Brain microvascular endothelial cell (primary cell): ENCODE data around the gene SRF.

Source experiments
- DNase-seq: peaks from one replicate; pipeline ENCODE4 v3.0.0-alpha.2; 2020
- H3K27ac ChIP-seq: fragments of 250-450 bp; sonication (Bioruptor Pico); 2 replicates; pipeline ENCODE4 v1.5.1; 2020; ENCODE audit warnings: mild to moderate bottlenecking, moderate library complexity
- H3K27me3 ChIP-seq: fragments of 250-450 bp; sonication (Bioruptor Pico); replicated peaks from 2 replicates; pipeline ENCODE4 v1.5.1; 2020; ENCODE audit warnings: mild to moderate bottlenecking
- H3K36me3 ChIP-seq: fragments of 250-450 bp; sonication (Bioruptor Pico); replicated peaks from 2 replicates; pipeline ENCODE4 v1.5.1; 2020; ENCODE audit warnings: mild to moderate bottlenecking
- H3K4me3 ChIP-seq: 2 replicates; pipeline ENCODE4 v1.5.1; 2011; ENCODE audit warnings: low read depth, mild to moderate bottlenecking, control low read depth, low read length, moderate library complexity
- in situ Hi-C: cut with HindIII; loops from 2 replicates; pipeline ENCODE4 v1.10.0; 2017; ENCODE audit warnings: low sequenced_read_pairs, low pct_ligation_motif_present
- TF ChIP-seq, protein P1 (sequence below): IDR thresholded peaks from 2 replicates; pipeline ENCODE4 v1.5.1; 2011; ENCODE audit warnings: low read depth, mild to moderate bottlenecking, moderate library complexity, low read length, control low read depth, inconsistent platforms; ENCODE audit errors: missing control alignments

The SRF gene

GRCh38 chr6:43188426-43188825, 17.4 kb downstream of the SRF start:
- H3K27ac ChIP-seq = no peak overlapping the region
- no peaks in the 10 kb centered on the region for H3K27me3 ChIP-seq
- H3K36me3 ChIP-seq = peaks cover 10% of the 10 kb centered on the region
- no peak for DNase-seq
- H3K4me3 ChIP-seq = no peak overlapping the region
- TF ChIP-seq, protein P1, sequence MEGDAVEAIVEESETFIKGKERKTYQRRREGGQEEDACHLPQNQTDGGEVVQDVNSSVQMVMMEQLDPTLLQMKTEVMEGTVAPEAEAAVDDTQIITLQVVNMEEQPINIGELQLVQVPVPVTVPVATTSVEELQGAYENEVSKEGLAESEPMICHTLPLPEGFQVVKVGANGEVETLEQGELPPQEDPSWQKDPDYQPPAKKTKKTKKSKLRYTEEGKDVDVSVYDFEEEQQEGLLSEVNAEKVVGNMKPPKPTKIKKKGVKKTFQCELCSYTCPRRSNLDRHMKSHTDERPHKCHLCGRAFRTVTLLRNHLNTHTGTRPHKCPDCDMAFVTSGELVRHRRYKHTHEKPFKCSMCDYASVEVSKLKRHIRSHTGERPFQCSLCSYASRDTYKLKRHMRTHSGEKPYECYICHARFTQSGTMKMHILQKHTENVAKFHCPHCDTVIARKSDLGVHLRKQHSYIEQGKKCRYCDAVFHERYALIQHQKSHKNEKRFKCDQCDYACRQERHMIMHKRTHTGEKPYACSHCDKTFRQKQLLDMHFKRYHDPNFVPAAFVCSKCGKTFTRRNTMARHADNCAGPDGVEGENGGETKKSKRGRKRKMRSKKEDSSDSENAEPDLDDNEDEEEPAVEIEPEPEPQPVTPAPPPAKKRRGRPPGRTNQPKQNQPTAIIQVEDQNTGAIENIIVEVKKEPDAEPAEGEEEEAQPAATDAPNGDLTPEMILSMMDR = no peak
- in situ Hi-C loops = no loop called here

- Histone ChIP-seq H3K27me3 (no peaks in the 10 kb centered on the region), H3K36me3 (peaks cover 10% of the 10 kb centered on the region), H3K27ac (no peak overlapping the region), H3K4me3 (no peak overlapping the region)
- TF ChIP-seq, protein P1 = no peak
- DNase-seq = no peak
- in situ Hi-C loops = no loop called here
These were observed 18.8 kb downstream of the SRF start for GRCh38 chr6:43189776-43190304.

DNA sequence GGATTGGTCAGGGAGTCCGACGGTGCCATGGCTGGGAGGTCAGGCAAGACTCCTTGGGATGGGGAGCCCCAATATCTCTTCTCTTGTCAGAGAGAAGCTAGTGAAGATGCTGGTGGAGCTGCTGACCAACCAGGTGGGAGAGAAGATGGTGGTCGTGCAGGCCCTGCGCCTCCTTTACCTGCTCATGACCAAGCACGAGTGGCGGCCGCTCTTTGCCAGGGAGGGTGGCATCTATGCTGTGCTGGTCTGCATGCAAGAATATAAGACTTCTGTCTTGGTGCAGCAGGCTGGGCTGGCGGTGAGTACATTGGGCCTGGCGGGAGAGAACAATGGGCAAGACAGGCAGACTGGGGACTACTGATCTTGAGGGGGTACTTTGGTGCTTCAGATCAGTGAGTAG, 21.8 kb downstream of the SRF start:
- Histone ChIP-seq H3K27me3 (no peaks in the 10 kb centered on the region), H3K27ac (no peak overlapping the region), H3K36me3 (peaks cover 7% of the 10 kb centered on the region), H3K4me3 (no peak overlapping the region)
- in situ Hi-C loops = no loop called here
- TF ChIP-seq, protein P1 = no peak
- no peak for DNase-seq

DNA sequence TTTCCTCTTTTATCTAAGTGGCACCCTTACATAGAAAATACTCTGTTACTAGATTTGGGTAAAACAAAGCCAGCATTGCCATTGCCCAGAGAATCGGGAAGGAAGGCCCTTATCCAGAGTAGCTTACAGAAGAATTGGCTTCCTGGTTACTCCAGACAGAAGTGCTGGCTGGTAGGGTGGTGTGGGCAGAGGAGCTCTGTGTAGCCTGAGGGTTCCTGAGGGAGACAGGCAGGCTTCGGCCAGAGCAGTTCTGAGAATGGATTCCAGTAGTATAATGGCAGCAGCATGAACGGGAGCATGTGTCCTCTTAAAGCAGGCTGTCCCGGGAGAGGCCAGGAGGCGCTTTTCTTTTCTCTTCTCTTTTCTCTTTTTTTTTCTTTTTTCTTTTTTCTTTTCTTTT, 22.9 kb downstream of the SRF start:
- Histone ChIP-seq H3K4me3 (no peak overlapping the region), H3K36me3 (peaks cover 4% of the 10 kb centered on the region), H3K27ac (no peak overlapping the region), H3K27me3 (no peaks in the 10 kb centered on the region)
- in situ Hi-C loops = no loop called here
- TF ChIP-seq, protein P1 = no peak
- DNase-seq = no peak

- no peak for DNase-seq
- in situ Hi-C loops = no loop called here
- no peak overlapping the region for H3K27ac ChIP-seq
- no peaks in the 10 kb centered on the region for H3K27me3 ChIP-seq
- TF ChIP-seq, protein P1 = no peak
- peaks cover 14% of the 10 kb centered on the region for H3K36me3 ChIP-seq
- H3K4me3 ChIP-seq = no peak overlapping the region
These were observed 25.3 kb downstream of the SRF start for GRCh38 chr6:43196337-43196736.

DNA sequence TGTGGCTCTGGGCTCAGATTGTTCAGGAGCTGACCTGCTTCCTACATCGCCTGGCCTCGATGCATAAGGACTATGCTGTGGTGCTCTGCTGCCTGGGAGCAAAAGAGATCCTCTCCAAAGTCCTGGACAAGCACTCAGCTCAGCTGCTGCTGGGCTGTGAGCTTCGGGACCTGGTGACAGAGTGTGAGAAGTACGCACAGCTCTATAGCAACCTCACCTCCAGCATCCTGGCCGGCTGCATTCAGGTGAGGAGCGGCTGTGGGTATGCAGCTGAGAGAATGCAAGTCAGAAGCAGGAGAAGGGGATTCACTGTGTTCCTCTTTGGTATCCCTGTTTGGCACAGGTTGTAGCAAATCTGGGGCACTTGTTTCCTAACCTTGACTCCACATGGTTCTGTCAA, 28.8 kb downstream of the SRF start:
- no peak for DNase-seq
- in situ Hi-C loops = no loop called here
- TF ChIP-seq, protein P1 = no peak
- Histone ChIP-seq H3K36me3 (peaks cover 14% of the 10 kb centered on the region), H3K27ac (no peak overlapping the region), H3K27me3 (no peaks in the 10 kb centered on the region), H3K4me3 (no peak overlapping the region)
